Superior temporal gyrus (tissue), 1 donor: ENCODE data around the gene TRIM66.

ENCODE experiments used
- DNase-seq: peaks from one replicate; pipeline ENCODE4 v3.0.0-alpha.2; 2016; ENCODE audit errors: extremely low spot score

Gene TRIM66

DNA sequence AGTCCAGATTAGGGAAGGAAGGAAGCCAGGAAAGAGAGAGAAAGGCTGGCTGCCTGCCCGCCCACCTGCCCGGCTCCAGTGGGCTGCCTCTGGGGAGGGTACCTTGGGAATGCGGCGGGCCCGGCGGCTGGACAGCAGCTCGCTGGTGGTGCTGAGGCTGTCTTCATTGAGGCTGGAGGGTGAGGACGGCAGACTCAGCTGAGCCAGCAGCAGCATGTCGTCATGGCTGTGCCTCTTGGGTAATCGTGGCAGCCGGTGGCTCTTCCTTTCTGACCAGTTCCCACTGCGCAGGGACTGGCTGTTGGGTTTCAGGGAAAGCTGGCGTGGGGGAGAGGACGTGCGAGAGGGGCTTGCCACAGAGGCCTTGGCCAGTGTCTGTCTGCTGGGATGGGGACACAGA, 33.0 kb upstream of the TRIM66 start:
- no peak for DNase-seq

DNA sequence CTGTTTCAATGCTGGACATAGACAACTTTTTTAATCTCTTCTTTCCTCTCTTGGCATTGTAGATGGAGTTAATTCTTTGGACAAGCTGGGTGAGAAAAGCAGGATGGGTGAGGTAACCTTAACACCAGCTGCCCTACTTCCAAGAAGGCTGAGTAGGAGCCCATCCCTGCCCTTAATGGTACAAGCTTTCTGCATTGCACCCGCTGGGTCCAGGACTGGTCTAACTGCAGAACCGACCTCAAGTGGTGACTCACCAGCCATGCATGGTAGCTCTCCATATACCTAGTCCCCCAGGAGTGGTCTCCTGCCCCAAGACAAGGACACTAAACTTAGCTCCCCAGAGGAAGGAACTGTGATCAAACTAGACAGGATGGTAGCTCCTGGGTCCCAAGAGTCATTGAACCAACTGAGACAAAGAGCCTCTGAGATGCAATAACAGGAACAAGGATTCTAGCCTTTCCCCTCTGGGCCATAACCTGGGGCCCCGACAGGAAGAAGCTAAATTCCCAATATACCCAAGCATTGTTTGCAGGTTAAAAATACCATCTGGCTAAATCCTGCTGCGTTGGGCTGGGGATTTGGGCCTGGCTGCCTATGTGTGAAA, 32.3 kb upstream of the TRIM66 start:
- no peak for DNase-seq

DNA sequence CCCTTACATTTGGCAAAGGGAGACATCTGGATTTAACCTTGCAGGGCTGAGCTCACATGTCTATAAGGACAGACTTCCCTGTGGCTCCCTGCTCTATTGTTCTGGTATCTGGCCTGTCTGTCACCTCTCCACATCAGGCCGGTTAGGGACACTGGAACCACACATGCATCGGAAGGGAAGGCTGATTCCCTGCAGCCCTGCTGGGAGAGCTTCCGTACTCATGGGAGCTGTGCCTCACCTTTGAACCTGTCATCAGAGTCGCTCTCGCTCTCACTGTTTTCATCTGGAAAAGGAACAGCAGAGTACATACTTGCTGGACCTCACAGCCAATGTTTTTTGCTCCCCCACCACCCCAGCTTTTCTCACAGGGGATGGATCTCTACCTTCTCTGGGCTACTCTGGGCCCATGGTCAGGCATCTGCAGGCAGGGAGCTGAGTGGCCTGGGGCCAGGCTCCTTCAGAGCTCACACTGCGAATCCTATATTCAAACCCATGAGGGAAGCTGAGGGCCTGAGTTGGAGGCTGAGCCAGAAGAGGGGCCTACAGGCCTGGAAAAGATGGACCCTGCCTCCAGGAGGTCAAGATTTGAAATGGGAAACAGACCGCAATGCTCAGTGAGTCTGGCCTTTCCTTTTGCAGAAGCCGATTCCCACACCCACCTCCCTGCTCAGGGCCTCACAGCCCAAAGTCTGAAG, 31.4 kb upstream of the TRIM66 start:
- DNase-seq, result no peak

DNA sequence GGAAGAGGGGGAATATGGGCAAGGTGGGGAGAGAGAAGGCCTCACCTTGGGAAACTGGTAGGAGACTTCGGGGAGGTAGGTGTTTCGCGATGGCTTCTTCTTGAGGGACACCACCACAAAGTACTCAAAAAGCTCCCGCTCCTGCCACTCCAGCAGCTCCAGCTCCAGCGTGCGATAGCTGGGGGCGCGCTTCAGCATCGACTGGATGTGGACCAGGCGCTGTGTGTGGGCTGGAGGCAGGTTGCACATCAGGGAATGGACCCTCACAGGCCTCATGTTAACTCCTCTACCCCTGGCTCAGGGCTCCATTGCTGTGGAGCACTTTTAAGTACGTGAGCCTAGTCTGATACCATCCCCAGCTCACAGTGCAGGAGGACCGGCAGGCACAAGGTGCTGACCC, 30.0 kb upstream of the TRIM66 start:
- no peak for DNase-seq

DNA sequence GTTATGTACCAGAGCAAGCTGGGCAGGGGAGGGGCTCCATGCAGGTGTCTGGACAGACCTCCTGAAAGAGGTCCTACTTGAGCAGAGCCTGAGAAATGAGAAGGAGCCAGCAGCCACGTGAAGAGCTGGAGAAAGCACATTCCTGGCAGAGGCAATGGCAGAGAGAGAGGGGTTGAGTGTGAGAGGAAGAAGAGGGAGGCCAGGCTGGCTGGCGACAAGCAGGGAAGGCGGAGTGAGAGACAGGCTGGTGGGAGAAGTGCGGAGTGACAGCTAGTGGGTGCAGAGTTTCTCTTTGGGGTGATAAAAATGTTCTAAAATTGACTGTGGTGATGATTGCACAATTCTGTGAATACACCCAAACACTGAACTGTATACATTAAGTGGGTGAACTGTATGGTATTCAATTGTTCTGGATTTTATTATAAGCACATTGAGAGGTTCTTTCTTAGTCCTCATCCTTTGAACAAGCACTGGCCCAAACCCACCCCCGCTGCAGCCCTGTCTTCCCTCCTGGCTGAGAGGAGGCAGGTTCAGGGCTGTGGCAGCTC, 29.5 kb upstream of the TRIM66 start:
- DNase-seq, result no peak

DNA sequence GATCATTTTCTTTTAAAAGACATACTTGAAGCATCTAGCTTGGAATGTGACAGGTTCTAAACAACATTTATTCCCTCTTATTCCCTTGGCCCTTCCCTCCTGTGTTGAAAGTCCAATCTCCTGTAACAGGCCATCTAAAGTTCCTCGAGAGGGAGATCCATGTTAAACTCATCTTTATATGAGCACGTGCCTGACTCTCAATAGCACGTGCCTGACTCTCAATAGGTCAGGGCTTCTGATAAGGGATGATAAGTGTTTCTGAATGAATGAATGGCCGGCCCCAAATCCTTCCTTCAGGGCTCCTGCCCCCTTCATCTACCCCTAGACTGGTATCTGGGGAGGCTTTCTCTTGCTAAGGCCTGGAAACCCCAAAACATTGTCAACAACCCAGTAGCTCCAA, 27.3 kb upstream of the TRIM66 start:
- no peak for DNase-seq

DNA sequence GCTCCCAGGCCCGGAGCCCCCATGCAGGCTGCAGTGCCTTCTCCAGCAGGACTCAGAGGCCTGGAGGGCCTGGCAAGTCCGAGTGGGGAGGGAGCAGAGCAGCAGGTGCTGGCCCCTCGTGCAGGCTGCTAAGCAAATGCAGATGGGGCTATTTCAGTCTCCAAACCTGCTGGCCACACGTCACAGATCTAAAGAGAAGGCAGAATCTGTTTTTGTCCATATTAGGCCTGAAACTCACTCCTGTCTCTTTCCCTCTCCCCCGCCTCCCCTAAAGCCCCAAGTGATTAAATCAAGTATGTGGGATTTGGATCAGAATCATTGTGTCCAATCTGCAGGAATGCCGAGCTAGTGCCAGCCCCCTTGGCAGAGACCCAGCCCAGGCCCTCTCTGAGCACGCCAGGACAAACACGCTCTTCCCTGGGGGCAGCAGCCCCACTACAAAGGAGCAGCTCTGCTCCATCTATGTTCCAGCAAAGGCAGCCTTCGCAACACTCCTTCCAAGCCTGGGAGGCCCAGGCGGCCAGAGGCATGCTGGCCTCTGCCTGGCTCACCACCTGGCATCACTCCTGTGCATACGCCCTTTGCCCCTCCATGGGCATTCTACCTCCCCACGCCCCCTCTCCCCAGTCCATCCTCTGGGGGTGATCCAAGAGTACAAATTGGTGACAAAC, 26.7 kb upstream of the TRIM66 start:
- peak; percentile 22 for DNase-seq

DNA sequence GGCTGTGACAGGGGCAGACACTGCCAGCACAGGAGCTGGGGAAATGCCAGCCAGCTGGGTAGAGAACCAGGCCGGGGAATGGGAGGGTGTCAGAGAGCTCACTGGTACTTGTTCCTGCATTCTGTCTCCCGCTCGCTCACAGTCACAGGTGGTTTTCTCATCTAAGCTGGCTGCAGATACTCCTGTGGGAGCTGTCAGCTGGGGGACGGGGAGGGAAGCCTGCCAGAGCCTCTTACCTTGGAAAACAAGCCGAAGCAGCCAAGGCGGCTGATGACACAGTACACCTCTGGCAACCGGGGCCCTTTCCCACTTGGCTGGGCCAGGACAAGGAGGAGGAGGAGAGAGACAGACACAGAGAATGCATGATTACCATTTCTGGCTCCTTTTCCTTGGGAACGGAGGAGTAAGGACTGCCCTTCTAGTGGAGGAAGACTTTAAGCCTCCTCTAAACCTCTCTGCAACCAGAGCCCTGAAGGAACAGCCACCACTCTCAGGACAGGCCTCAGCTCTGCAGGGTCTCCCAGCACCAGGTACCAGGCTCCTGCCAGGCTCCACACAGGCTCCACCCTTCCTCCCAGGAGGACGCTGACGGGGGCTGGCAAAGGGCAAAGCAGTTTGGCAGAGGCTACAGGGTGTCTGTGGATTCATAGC, 25.2 kb upstream of the TRIM66 start:
- peak; percentile 15 for DNase-seq

DNA sequence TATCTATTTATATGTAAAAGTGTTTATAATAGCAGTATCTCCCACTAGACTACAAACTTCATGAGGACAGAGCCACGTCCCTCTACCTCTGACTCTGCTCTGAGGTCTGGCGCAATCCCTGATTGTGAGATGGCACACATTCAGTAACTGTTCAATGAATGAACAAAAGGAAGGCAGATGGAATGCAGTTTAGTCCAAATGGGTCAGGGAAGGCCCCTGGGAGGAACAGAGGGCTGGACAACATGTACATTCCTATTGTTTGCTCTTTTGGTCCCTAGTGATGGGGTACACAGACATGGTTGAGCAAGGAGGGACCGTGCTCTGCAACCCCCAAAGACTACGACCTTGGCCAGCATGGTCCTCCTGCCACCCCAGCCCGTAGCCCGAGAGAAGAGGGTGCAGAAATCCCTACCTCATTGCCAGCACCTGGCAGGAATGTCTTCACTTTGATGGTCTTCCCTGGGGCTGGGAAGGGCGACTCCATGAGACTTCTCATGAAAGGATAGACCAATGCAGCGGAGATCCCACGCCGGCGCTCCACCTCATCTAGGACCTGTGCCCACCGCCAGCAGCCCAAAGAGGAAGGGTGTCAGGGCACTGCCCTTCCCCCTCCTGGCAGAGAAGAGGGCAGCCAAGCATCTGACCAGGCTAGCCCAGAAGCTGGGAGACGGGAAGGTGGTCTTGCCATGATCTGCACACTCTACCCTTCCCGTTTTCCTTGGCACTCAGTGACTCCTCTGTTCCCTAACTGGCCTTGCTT, 24.4 kb upstream of the TRIM66 start:
- no peak for DNase-seq

DNA sequence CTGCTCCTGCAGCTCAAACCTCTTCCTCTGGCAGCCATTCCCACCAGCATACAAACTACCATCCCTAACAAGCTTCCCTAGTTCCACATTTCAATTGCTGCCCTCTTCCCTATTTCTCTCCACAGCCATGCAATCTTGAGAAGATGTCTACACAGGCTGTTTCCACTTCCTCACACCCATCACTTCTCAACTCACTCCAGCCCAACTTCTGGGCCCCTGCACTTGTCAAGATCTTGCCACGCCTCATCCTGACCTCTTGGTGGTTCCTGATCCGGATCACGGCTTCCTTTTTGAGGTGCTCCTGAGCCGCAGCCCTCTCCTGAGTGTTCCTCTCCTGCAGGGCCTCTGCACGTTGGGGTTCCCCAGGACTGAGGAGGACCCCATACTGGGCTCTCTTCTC, 22.7 kb upstream of the TRIM66 start:
- no peak for DNase-seq

DNA sequence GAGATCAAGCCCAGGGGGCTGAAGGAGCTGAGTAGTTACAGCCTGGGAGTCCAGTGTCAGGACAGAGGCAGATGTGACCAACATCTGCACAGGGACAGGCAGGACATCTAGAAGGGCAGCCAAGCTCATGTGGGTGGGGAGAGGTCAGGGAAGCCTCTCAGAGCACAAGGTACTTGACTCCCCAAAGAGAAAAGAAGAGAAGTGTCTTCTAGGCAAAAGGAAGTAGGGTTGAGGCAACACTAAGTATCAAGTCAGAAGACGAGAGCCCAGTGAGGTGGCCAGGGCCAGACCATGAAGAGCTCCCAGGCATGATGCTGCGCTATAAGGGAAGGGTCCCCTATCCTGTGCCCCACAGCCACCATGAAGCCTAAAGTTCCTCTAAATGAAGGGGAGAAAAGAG, 21.7 kb upstream of the TRIM66 start:
- DNase-seq, result no peak

DNA sequence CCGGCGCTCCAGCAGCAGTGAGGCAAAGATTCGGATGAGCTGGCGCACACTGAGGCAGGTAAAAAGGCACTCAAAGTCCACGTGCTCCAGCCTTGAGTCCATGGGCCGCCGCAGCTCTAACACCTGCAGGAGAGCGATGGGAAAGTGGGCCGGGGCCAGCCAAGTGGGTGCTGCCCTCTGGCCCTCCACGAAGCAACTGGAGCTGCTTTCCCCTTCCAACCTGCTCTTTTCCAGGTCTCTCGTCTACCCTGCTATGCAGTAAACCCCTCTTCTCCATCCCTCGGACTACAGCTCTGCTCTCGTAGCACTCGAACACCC, 20.1 kb upstream of the TRIM66 start:
- DNase-seq, result no peak

DNA sequence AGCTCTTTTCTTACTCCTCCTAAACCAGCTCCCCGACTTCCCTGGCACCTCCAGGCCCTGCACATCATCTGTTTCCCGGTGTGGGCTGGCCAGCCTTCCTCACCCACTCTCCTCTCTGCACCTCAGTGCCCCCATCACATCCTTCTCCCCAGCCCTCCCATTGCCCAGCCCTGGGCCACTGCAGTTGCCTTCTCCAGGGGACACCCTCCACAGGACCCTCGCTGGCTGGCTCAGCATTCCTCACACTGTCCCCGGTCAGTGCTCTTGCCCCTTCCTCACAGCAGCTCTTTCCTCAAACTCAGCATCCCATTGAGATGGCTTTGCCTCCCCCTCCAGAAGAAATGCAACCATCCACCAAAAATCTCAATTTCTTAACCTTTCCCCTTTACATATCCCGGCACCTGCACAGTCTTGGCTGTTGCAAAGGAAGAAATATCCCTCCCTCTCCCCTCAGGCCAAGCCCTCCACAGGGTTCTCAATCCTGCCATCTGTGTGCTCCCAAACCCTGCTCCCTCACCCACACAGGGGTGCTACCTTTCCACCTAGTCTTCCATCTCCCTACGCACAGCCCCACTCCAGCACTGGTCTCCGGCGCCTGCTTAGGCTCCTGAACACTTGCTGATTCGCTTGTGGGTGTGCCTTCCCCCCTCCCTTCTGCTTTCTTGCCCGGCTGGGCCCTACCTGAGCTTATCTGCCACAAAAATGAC, 19.6 kb upstream of the TRIM66 start:
- no peak for DNase-seq

DNA sequence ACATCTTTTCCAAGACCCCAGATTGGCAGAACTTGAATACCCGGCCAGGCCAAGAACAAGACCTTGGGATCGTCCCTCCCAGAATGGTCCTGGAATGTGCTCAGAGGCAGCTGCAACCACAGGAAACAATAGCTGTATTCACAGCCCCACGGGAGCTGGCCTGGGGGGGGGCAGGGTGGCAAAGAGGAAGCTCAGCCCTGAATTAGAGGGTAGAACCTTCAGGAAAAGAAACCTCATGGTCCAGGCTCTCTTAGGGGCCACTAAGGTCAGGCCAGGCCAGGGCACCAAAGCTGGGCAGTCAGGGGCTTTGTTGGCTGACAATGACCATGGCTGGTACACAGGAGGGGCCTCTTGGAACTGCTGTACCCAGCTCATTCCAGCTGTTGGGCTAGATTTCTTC, 17.4 kb upstream of the TRIM66 start:
- peak; percentile 78 for DNase-seq

DNA sequence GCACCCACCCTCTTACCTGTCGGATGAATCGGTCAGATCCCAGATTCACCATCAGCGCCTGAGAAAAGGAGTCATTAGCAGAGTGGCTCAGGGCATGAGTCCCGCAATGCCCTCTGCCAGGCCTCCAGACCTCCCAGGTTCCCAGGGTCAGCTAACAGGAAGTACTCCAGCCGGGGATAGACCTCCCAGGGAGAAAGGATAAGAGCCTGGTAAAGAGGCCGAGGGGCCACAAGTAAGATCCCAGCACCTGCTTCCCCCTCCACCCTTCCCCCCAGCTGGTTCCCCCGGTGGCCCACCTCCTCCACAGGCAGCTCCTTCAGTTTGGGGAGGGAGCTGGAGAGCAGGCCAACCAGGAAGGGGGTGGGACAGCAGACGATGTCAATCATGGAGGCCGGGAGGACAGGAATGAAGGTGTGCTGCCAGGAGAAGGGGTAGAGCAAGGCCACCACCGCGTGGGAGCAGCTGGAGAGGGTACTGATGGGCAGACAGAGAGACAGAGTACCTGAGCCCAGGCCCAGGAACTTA, 16.5 kb upstream of the TRIM66 start:
- DNase-seq, result no peak

DNA sequence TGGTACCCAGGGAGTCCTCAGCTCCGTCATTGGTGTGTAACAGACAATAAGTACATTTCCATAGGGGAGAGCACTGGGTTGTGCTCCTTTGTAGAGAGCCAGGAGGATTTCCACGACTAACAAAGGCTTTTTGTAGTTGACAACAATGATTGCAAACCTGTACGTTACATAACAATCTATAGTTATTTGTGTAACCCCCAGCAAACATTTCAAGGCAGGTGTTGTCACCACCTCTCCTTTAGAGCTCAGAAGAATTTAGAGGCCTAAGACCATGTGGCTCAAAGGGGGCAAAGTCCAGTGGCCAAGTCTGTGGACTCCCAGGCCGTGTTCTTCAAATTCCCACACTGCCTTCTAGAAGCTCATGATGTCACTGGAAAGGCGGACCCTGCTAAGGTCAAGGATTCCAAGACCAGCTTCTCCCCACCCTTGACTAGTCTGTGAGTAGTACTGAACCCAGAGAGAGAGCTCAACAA, 15.9 kb upstream of the TRIM66 start:
- peak; percentile 12 for DNase-seq

DNA sequence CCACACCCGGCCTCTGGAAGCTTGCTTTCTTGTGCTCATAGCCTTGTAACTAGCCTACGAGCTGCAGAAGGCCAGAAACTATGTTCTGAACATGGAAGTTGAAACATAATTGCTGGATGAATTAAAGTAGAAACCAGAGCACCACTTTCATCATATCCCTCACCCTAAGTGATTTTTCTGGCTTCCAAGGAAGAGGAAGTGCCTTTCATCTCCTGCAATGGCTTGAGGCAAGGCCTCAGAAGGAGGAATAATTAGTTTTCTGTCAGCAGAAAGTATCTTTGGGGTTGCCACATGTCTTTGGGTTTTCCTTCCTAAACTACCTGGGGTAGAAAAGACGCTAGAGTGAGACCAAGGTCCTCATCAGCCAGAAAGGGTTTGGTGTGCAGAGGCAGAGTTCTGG, 14.6 kb upstream of the TRIM66 start:
- no peak for DNase-seq

DNA sequence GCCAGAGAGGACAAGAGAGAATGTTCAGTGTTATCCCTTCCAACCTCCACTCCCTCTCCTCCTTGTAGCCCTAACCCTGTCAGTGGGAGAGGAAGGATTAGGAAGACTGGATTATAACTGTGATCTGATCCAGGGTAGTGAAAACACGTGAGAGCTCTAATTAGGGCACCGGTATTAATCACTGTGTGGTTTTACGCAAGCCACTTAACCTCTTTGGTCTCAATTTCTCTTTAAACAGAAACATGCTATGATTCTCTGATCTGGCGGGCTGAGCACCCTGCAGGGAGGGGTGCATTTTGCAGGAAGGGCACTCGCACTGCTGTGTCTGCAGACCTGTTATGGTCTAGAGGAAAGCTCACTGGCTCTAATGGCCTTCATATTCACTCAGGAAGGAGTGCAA, 11.7 kb upstream of the TRIM66 start:
- DNase-seq, result no peak

DNA sequence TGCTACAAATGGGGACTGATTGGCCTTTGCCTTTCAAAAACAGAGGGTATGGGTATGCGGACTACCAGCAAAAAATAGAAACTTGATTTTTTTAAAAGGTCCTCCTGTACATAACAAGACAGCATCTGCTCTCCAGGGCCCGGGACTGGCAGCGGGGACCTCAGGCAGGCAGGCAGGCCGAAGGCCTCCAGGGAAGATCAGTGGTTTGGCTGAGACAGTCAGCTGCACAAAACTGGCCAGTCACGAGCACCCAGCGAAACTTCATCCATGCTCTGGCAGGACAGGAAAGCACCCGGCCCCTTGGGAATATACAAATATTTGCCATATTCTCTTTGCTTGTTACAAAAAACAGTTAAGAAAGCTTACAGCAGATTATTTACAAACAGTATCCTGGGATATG, 11.1 kb upstream of the TRIM66 start:
- DNase-seq, result no peak

DNA sequence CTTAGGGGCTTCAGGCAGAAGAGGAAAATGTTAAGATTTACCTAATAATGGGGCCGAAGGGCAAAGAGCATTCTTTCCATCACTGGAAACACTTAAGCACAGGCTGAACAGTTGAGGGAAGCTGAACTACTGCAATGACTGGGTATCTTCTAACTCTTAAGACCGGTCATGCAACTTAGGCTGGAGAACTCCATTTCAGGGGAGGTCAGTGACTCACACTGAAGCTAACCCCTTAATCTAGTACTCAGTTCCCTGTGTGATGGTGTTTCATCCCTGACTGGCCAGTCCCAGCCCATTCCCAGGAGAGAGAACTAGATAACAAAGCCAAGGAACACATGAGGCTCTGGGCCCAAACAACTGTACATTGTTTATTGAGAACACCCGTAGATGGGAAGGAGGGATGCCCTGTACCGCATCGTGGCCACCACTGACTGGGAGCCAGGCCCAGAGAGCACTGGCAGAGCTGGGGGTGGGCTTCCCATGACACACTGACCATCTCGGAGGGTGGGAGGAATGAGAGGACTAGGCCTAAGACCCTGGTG, 10.6 kb upstream of the TRIM66 start:
- DNase-seq, result no peak

DNA sequence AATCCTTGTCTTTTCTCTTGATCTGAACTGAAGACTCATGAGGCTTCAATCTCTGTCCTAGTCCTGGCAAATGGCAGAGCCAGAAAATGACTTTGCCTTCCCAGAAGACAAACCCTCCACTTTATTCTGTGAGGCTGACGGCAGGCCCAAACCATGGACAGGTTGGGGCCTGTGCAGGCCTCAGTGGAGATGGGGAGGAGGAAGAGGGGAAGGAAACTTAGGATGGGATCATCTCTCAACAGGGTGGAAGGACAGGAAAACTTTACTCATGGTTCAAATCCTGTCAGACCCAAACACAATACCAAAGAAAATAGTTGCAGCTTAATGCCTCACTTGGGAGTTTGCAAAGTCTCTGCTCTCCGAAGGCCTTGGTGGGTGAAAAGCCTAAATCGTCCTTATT, 10.0 kb upstream of the TRIM66 start:
- DNase-seq, result no peak
